Raji (cell line): ENCODE results near the gene SLC38A3.

Source experiments
- POLR2A ChIP-seq: IDR thresholded peaks from 2 replicates; pipeline ENCODE4 v1.6.1; 2011; ENCODE audit warnings: low read depth, low read length, control low read depth; ENCODE audit not compliant: insufficient read depth

Gene SLC38A3

DNA sequence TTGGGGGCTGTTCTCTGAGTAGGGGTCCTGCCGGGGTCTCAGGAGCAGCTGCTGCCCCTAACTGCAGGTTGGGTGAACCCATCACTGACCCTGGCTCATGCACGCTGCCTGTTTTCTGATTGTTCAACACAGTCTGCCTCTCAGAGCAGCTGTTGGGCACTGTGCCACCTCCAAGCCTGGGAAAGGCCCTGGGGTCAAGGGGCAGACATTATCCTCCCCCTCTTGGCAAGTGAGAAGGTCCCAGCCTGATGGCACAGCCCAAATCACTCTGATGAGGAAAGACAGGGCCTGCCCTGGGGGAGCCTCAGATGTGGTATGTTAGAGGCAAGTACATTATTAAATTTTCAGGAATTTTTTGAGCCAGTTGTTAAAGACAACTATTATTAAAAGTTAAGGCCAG, 27.7 kb upstream of the SLC38A3 start:
- TF ChIP-seq POLR2A: no peak

DNA sequence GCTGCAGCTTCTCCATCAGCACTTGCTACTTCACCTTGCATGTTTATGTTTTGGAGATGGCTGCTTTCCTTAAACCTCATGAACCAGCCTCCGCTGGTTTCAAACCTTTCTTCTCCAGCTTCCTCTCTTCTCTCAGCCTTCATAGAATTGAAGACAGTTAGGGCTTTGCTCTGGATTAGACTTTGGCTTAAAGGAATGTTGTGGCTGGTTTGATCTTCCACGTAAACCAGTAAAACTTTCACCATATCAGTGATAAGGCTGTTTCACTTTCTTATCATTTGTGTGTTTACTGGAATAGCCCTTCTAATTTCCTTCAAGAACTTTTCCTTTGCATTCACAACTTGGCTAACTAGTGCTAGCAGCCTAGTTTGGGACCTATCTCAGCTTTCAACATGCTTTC, 25.4 kb upstream of the SLC38A3 start:
- TF ChIP-seq POLR2A: no peak

DNA sequence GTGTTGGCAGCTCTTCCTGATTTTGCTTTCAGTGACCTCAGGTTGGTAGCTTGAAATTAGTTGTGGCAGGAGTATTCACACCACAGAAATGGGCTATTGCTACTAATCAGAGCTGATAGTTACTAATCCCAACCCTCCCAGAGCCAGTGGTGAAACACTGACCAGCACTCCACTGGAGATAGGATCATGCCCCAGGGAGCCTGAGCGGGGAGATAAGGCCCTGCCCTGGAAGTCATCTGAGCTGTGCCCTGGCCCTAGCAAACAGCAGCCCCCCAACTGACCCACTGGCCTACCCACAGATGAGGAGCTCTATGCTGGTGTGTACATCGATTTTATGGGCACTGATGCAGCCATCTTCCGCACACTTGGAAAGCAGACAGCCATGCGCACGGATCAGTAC, 23.1 kb upstream of the SLC38A3 start:
- no peak for TF ChIP-seq POLR2A

DNA sequence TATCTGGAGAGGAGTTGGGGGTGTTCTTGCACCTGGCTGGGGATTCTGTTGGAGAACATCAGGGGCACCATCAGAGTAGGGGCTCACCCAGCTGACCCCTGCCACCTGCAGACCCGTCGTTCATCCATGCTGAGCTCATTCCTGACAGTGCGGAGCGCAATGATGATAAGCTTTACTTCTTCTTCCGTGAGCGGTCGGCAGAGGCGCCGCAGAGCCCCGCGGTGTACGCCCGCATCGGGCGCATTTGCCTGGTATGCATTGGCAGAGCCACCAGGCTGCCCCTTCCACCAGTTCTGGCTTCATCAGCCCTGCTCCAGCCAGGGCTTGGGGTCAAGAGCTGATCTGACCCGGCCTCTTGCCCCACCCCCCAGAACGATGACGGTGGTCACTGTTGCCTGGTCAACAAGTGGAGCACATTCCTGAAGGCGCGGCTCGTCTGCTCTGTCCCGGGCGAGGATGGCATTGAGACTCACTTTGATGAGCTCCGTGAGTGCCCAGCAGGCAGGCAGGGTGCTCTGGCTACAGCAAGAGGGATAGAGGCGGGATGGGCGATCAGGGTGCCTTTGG, 22.5 kb upstream of the SLC38A3 start:
- no peak for TF ChIP-seq POLR2A

DNA sequence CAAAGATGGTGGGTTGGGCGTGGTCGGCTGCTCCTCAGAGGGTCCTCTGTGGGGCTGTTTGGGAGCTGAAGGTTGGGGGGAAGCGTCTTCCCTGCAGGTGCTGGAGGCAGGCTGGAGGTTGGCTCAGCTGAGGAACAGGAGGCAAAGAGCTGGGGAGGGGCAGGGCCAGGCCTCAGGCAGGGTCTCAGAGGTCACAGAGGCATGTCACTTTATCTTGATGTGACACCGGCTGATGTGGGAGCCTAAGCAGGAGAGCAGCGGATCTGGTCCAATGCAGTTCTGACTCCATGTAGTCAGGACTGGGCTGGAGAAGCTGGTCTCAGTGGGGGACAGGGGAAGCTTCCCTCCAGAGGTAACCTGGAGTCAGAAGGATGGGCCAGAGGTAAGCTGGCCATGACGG, 21.3 kb upstream of the SLC38A3 start:
- no peak for TF ChIP-seq POLR2A

DNA sequence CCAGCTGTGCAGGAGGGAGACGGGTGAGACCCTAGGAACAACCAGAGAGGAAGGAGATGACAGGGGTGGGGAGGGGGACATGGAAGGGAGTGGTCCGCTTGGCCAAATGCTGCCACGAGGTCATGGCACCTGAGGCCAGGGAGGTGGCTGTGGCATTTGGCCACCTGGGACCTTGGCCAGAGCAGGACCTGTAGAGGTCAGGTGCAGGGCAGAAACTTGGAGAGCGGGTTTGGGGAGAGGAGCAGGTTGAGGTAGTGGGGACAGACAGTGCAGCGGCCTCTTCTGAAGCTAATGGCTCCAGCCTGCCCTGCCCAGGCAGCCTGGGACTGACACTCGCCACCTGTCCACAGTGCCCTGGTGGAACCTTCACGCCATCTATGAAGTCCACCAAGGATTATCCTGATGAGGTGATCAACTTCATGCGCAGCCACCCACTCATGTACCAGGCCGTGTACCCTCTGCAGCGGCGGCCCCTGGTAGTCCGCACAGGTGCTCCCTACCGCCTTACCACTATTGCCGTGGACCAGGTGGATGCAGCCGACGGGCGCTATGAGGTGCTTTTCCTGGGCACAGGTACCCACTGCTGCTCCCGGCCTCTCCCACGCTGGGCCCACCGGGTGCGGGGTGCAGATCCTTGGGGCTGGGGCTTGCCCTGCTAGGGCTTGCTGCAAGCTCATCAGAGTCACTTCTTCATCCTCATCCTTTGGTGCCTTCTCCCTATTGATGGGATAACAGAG, 20.7 kb upstream of the SLC38A3 start:
- no peak for TF ChIP-seq POLR2A

DNA sequence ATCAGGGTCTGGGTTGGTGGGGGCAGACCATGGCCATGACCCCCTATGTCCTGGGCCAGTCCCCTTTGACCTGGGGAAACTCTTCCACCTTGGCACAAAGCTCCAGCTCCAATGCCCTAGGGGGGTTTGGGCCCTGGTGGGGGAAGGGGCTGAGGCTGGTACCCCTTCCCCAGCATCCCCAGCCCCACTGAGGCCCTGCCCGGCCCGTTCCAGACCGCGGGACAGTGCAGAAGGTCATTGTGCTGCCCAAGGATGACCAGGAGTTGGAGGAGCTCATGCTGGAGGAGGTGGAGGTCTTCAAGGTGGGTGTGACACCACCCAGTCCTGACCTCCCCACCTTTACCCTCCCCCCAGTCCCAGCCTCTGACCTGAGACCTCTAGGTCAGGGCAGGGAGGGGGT, 19.8 kb upstream of the SLC38A3 start:
- no peak for TF ChIP-seq POLR2A

DNA sequence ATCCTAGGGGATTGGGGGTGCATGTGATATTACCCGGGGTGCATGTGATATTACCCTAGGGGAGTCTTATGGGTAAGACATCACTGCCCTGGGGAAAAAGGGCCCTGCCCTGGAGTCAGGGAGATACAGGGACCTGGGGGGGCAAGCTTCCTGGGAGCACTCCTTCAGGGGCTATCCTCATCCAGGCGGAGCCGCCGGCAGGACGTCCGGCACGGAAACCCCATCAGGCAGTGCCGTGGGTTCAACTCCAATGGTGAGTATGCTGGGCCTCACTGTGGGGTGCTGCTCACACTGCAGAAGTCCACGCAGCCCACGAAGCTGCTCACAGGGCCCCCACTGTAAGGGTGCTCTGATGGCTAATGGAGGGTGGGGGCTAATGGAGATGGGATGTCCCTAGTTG, 19.0 kb upstream of the SLC38A3 start:
- no peak for TF ChIP-seq POLR2A

DNA sequence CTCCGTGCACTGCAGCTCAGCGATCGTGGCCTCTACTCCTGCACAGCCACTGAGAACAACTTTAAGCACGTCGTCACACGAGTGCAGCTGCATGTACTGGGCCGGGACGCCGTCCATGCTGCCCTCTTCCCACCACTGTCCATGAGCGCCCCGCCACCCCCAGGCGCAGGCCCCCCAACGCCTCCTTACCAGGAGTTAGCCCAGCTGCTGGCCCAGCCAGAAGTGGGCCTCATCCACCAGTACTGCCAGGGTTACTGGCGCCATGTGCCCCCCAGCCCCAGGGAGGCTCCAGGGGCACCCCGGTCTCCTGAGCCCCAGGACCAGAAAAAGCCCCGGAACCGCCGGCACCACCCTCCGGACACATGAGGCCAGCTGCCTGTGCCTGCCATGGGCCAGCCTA, 17.3 kb upstream of the SLC38A3 start:
- TF ChIP-seq POLR2A: no peak

DNA sequence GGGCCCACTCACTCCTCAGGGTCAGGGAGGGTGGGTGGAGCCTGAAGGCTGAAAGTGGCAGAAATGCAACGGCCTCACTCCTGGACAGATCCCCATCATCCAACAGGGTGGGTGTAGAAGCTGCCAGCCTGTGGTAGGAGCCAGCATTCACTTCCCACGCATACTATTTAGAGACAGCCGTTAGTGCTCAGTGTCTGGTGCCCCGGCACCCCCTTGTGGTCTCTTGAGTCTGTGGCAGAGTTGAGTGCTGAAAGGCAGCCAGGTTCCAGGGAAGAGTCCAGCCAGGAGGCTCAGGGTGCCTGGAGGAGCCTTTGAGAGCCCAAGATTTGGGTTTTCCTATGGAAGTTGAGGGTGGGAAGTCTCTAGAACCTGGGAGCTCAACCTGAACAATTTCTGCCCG, 15.8 kb upstream of the SLC38A3 start:
- no peak for TF ChIP-seq POLR2A

DNA sequence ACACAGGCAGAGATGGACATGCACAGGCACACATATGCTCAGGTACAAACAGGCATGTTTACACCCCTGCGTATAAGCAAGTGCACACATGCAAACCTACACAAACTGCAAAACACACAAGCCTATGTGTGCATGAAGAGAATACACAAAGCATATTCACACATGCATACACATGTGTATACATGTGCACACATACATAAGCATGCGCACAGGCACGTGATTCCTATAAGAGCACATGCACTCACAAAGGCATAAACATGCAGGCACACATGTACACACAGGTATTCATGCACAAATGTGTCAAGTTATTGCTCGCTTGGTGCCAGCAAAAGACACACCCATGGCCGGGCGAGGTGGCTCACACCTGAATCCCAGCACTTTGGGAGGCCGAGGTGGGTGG, 15.1 kb upstream of the SLC38A3 start:
- no peak for TF ChIP-seq POLR2A

DNA sequence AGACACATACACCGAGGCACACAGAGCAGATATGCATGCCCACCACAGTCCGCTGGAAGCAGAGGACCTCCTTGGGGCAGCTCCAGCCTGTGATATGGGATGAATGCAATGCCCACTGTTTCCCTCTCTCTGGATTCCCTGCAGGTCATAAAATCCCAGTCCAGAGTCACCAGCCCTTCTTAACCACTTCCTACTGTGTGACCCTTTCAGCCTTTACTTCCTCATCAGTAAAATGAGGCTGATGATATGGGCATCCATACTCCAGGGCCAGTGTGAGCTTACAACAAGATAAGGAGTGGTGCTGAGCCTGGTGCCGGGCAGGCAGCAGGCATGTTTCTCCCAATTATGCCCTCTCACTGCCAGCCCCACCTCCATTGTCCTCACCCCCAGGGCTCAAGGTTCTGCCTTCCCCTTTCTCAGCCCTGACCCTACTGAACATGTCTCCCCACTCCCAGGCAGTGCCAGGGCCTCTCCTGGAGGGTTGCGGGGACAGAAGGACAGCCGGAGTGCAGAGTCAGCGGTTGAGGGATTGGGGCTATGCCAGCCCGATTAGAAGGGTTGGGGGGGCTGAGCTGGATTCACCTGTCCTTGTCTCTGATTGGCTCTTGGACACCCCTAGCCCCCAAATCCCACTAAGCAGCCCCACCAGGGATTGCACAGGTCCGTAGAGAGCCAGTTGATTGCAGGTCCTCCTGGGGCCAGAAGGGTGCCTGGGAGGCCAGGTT, 14.0 kb upstream of the SLC38A3 start, which contains the start of gene GNAT1:
GNAT1 (plus strand) TSS at position 675 of the 725 bp plus-strand sequence. CDS start 116 bp downstream, outside the sequence.
- no peak for TF ChIP-seq POLR2A

DNA sequence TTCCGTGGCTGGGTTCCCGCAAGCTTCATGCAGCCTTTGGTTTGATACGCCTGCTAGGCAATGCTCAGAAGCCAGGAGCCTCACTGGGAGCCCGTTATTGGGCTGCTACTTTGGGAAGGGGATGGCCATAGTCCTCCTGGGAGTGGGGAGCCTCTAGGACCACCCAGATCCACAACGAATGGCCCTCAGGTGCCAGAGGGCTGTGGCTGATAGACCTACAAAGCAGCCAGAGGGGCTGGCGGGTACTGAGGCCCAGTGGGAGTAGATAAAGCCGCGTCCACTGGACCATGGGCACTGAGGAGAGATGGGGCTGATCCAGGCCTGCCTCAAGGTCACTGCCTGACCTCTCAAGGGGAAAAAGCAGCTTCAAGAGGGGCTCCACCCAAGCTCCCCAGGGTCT, 12.9 kb upstream of the SLC38A3 start:
- no peak for TF ChIP-seq POLR2A

DNA sequence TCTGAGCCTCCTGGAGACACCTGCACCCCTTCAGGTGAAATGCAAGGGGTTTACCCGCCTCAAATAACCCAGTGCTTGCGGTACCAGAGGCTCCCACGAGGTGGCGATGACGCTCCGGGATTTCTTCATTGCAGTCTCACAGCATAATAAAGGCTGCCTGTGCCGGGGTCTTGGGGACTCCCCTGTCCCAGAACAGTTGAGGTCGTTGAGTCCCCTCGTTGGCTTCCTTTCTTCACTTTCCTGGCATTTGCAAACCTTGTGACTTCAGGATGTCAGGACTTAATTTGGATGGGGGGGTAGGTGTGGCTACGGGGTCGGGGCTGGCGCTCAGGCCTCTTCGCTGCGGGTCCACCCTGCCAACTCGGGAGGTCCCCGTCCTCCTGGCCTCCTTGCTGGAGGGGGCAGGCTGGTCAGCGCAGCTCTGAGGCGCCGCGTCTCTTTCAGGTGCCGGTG, 12.4 kb upstream of the SLC38A3 start:
- no peak for TF ChIP-seq POLR2A

DNA sequence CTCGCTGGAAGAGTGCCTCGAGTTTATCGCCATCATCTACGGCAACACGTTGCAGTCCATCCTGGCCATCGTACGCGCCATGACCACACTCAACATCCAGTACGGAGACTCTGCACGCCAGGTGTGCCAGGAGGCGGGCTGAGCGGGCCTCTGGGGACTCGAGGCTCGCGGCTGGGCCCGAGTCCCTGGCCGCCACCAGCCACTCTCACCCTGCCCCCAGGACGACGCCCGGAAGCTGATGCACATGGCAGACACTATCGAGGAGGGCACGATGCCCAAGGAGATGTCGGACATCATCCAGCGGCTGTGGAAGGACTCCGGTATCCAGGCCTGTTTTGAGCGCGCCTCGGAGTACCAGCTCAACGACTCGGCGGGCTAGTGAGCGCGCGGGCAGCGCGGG, 11.8 kb upstream of the SLC38A3 start:
- no peak for TF ChIP-seq POLR2A

DNA sequence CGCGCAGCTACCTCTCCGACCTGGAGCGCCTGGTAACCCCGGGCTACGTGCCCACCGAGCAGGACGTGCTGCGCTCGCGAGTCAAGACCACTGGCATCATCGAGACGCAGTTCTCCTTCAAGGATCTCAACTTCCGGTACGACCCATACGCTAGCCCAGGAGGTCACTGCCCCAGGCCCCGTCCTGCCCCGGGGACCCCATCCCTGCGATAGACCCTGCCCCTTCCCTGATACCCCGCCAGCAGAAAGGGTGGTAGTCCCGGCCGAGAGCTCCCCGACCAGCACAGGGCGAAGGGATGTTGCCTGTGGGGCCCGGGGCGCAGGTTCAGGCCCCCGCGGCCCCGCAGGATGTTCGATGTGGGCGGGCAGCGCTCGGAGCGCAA, 11.3 kb upstream of the SLC38A3 start:
- TF ChIP-seq POLR2A: no peak

DNA sequence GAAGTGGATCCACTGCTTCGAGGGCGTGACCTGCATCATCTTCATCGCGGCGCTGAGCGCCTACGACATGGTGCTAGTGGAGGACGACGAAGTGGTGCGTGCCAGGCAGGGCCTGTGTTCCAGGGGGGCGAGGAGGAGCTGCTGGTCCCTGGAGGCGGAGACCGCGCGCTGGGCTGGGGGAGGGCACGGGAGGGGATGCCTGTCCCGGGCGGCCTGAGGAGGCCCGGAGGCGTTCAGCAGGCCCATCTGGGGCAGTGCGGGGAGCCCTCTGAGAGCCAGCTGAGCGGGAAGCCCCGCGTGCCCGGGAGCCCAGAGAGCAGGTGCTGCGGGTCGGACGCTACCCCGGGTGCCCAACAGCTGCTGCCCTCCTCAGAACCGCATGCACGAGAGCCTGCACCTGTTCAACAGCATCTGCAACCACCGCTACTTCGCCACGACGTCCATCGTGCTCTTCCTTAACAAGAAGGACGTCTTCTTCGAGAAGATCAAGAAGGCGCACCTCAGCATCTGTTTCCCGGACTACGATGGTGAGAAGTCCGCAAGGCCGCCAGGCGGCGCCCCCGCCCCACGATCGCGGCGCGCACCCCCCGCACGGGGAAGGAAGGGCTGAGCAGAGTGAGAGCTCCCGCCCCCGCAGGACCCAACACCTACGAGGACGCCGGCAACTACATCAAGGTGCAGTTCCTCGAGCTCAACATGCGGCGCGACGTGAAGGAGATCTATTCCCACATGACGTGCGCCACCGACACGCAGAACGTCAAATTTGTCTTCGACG, 10.8 kb upstream of the SLC38A3 start:
- no peak for TF ChIP-seq POLR2A
